IPS-18a (cell line): ENCODE results near the gene CLN6.
"Not testable (repeated sequence)": the region's sequence is repeated elsewhere in the genome, so short reads cannot be mapped to it uniquely, and the experiment has no call there.

Experiments
- H3K27ac ChIP-seq: one replicate; pipeline ENCODE4 v1.5.1; 2013; ENCODE audit warnings: low read length
- H3K27me3 ChIP-seq: one replicate; pipeline ENCODE4 v1.6.1; 2013; ENCODE audit warnings: mild to moderate bottlenecking, low read length; ENCODE audit not compliant: control insufficient read depth, insufficient read depth
- H3K36me3 ChIP-seq: one replicate; pipeline ENCODE4 v1.6.1; 2013; ENCODE audit warnings: low read depth, low read length; ENCODE audit not compliant: control insufficient read depth
- H3K4me1 ChIP-seq: one replicate; pipeline ENCODE4 v1.6.1; 2013; ENCODE audit warnings: low read depth, low read length; ENCODE audit not compliant: control insufficient read depth
- H3K4me3 ChIP-seq: one replicate; pipeline ENCODE4 v1.5.1; 2013; ENCODE audit warnings: low read length
- H3K9ac ChIP-seq: one replicate; pipeline ENCODE4 v1.6.1; 2013; ENCODE audit warnings: mild to moderate bottlenecking, low read length, moderate library complexity
- H3K9me3 ChIP-seq: one replicate; pipeline ENCODE4 v1.6.1; 2013; ENCODE audit warnings: low read depth, low read length; ENCODE audit not compliant: control insufficient read depth

CLN6 gene

GRCh38 chr15:68228971-68229385 lies 550 bp downstream of the CLN6 start:
- Histone ChIP-seq H3K27me3 (peaks cover 6% of the 10 kb centered on the region), H3K4me1 (peaks cover 13% of the 10 kb centered on the region), H3K9me3 (no peaks in the 10 kb centered on the region), H3K36me3 (no peaks in the 10 kb centered on the region), H3K4me3 (peak overlapping the region; percentile 81), H3K9ac (peak overlapping the region; percentile 89), H3K27ac (peak overlapping the region; percentile 47)

- H3K9me3 ChIP-seq, result no peaks in the 10 kb centered on the region
- H3K27me3 ChIP-seq, result peaks cover 6% of the 10 kb centered on the region
- no peaks in the 10 kb centered on the region for H3K36me3 ChIP-seq
- H3K9ac ChIP-seq, result peak overlapping the region; percentile 89
- no peak overlapping the region for H3K27ac ChIP-seq
- H3K4me3 ChIP-seq, result peak overlapping the region; percentile 81
- peaks cover 13% of the 10 kb centered on the region for H3K4me1 ChIP-seq
Observed at GRCh38 chr15:68228143-68228970, 1.2 kb downstream of the CLN6 start.

- no peaks in the 10 kb centered on the region for H3K36me3 ChIP-seq
- H3K27me3 ChIP-seq, result peaks cover 6% of the 10 kb centered on the region
- no peak overlapping the region for H3K9ac ChIP-seq
- no peaks in the 10 kb centered on the region for H3K9me3 ChIP-seq
- no peak overlapping the region for H3K27ac ChIP-seq
- H3K4me1 ChIP-seq, result peaks cover 13% of the 10 kb centered on the region
- peak overlapping the region; percentile 81 for H3K4me3 ChIP-seq
Observed at GRCh38 chr15:68227643-68228142, 1.8 kb downstream of the CLN6 start.

GRCh38 chr15:68225442-68225841 lies 4.1 kb downstream of the CLN6 start:
- not testable (repeated sequence) for H3K9ac ChIP-seq, H3K36me3 ChIP-seq, H3K27me3 ChIP-seq, H3K27ac ChIP-seq, H3K4me3 ChIP-seq, H3K9me3 ChIP-seq
- H3K4me1 ChIP-seq, result peaks cover 13% of the 10 kb centered on the region

GRCh38 chr15:68224546-68225250 lies 4.8 kb downstream of the CLN6 start:
- no peaks in the 10 kb centered on the region for H3K9me3 ChIP-seq
- H3K36me3 ChIP-seq, result no peaks in the 10 kb centered on the region
- peaks cover 9% of the 10 kb centered on the region for H3K4me1 ChIP-seq
- H3K27me3 ChIP-seq, result no peaks in the 10 kb centered on the region
- no peak overlapping the region for H3K9ac ChIP-seq
- no peak overlapping the region for H3K27ac ChIP-seq
- H3K4me3 ChIP-seq, result no peak overlapping the region

- Histone ChIP-seq H3K27ac (no peak overlapping the region), H3K4me1 (peaks cover 9% of the 10 kb centered on the region), H3K36me3 (no peaks in the 10 kb centered on the region), H3K9ac (no peak overlapping the region), H3K4me3 (no peak overlapping the region), H3K27me3 (no peaks in the 10 kb centered on the region), H3K9me3 (no peaks in the 10 kb centered on the region)
Observed at GRCh38 chr15:68224108-68224507, 5.4 kb downstream of the CLN6 start.

- no peak overlapping the region for H3K4me3 ChIP-seq
- H3K27me3 ChIP-seq, result no peaks in the 10 kb centered on the region
- peaks cover 6% of the 10 kb centered on the region for H3K36me3 ChIP-seq
- H3K4me1 ChIP-seq, result peaks cover 5% of the 10 kb centered on the region
- no peak overlapping the region for H3K27ac ChIP-seq
- H3K9me3 ChIP-seq, result no peaks in the 10 kb centered on the region
- no peak overlapping the region for H3K9ac ChIP-seq
Observed at GRCh38 chr15:68223171-68223570, 6.4 kb downstream of the CLN6 start.

GRCh38 chr15:68222432-68222743 lies 7.1 kb downstream of the CLN6 start:
- H3K36me3 ChIP-seq, result peaks cover 13% of the 10 kb centered on the region
- not testable (repeated sequence) for H3K9ac ChIP-seq, H3K27ac ChIP-seq, H3K4me3 ChIP-seq, H3K9me3 ChIP-seq, H3K4me1 ChIP-seq, H3K27me3 ChIP-seq

GRCh38 chr15:68221530-68222431 lies 7.7 kb downstream of the CLN6 start:
- H3K9me3 ChIP-seq, H3K27ac ChIP-seq, H3K4me1 ChIP-seq, H3K9ac ChIP-seq, H3K4me3 ChIP-seq, H3K27me3 ChIP-seq: not testable (repeated sequence)
- peaks cover 17% of the 10 kb centered on the region for H3K36me3 ChIP-seq

- Histone ChIP-seq H3K9me3 (no peaks in the 10 kb centered on the region), H3K27ac (no peak overlapping the region), H3K4me1 (no peaks in the 10 kb centered on the region), H3K4me3 (no peak overlapping the region), H3K27me3 (no peaks in the 10 kb centered on the region), H3K9ac (no peak overlapping the region), H3K36me3 (peaks cover 17% of the 10 kb centered on the region)
Observed at GRCh38 chr15:68220967-68221366, 8.6 kb downstream of the CLN6 start.

GRCh38 chr15:68220489-68220888 lies 9.0 kb downstream of the CLN6 start:
- Histone ChIP-seq H3K27ac (no peak overlapping the region), H3K4me1 (no peaks in the 10 kb centered on the region), H3K9me3 (no peaks in the 10 kb centered on the region), H3K36me3 (peaks cover 17% of the 10 kb centered on the region), H3K4me3 (no peak overlapping the region), H3K9ac (no peak overlapping the region), H3K27me3 (no peaks in the 10 kb centered on the region)
